ENCODE measurements around the gene LHFPL6. TPM values are rescaled to one million over a fixed set of nuclear protein-coding genes. Genes with fewer than 3 reads are reported as not detected.

Gene LHFPL6
- total RNA-seq, 2 experiments from 2014 or later, result 0.60 to 0.74 TPM

DNA sequence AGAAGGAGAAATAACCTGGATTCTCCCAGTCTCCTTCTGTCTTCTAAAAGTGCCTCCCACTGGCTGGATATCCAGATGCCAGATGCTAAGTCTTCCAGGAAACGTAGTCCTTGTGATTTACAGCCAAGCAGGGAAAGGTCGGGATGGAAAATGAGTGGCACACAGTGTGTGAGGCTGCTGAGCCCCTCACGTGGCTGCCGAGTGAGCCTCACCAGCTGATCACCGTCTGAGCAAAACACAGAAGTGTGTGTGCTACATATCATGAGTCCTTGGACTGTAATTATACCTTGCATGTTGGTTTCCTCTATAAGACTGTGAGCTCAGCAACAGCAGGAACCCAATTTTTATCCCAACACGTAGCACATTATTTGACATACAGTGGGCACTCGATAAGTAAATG lies 15.1 kb downstream of the LHFPL6 start:
- Mint-ChIP-seq H3K36me3 (ENCODE audit: low read depth) (no peaks in the 10 kb centered on the region), H3K9me3 (no peaks in the 10 kb centered on the region), H3K4me3 (no peak overlapping the region), H3K27me3 (peaks cover 5% of the 10 kb centered on the region), H3K27ac (no peak overlapping the region), H3K4me1 (ENCODE audit: low read depth) (no peaks in the 10 kb centered on the region)
- ChIA-PET CTCF (no interaction called here), POLR2A (no interaction called here)
- DNase-seq (no peak), ATAC-seq (no peak)
- TF ChIP-seq, protein P1, sequence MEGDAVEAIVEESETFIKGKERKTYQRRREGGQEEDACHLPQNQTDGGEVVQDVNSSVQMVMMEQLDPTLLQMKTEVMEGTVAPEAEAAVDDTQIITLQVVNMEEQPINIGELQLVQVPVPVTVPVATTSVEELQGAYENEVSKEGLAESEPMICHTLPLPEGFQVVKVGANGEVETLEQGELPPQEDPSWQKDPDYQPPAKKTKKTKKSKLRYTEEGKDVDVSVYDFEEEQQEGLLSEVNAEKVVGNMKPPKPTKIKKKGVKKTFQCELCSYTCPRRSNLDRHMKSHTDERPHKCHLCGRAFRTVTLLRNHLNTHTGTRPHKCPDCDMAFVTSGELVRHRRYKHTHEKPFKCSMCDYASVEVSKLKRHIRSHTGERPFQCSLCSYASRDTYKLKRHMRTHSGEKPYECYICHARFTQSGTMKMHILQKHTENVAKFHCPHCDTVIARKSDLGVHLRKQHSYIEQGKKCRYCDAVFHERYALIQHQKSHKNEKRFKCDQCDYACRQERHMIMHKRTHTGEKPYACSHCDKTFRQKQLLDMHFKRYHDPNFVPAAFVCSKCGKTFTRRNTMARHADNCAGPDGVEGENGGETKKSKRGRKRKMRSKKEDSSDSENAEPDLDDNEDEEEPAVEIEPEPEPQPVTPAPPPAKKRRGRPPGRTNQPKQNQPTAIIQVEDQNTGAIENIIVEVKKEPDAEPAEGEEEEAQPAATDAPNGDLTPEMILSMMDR (IDR thresholded peaks at IDR 0.05), result no peak
- intact Hi-C loops (cut with micrococcal nuclease), result no loop called here

- H3K9me3 Mint-ChIP-seq, result no peaks in the 10 kb centered on the region
Observed at GRCh38 chr13:39586958-39587605, 15.9 kb downstream of the LHFPL6 start.

DNA sequence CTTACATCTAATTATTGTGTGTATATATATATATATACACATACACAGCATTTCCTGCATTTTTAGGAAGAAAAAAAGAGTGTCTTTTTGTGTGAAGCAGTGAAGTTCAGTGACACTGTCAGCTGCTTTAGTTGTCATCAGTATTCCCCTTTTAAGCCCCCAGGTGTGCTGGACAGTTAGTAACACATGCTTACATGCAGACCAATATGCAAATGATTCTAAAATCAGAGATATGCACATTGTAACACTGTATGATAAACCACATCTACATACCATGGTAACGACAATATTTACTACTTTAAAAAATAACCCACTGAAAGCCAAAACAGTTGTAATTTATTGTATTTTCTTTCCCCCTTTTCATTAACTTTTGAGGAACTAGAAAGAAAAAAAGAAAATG lies 16.8 kb downstream of the LHFPL6 start:
- intact Hi-C loops (cut with micrococcal nuclease), result no loop called here
- no peaks in the 10 kb centered on the region for H3K36me3 Mint-ChIP-seq (ENCODE audit: low read depth)
- no peak for DNase-seq
- POLR2A ChIA-PET, result no interaction called here
- CTCF ChIA-PET, result interaction anchor here (0.9 to 2.0 kb wide), 2 partner anchors 26 to 30 kb away, joined by 3 to 9 read pairs; no protein-coding TSS in a partner anchor
- no peaks in the 10 kb centered on the region for H3K4me1 Mint-ChIP-seq (ENCODE audit: low read depth)
- no peak for ATAC-seq
- H3K27ac Mint-ChIP-seq, result no peak overlapping the region
- H3K9me3 Mint-ChIP-seq, result no peaks in the 10 kb centered on the region
- TF ChIP-seq, protein P1 (IDR thresholded peaks at IDR 0.05), result no peak
- peaks cover 3% of the 10 kb centered on the region for H3K27me3 Mint-ChIP-seq
- no peak overlapping the region for H3K4me3 Mint-ChIP-seq

More at GRCh38 chr13:39586958-39587605, 15.9 kb downstream of the LHFPL6 start:
- Mint-ChIP-seq H3K27me3 (peaks cover 3% of the 10 kb centered on the region), H3K4me1 (ENCODE audit: low read depth) (no peaks in the 10 kb centered on the region), H3K36me3 (ENCODE audit: low read depth) (no peaks in the 10 kb centered on the region), H3K4me3 (no peak overlapping the region), H3K27ac (no peak overlapping the region)
- ATAC-seq (no peak), DNase-seq (no peak)
- ChIA-PET CTCF (no interaction called here), POLR2A (no interaction called here)
- intact Hi-C loops (cut with micrococcal nuclease), result no loop called here
- TF ChIP-seq, protein P1 (IDR thresholded peaks at IDR 0.05), result no peak

DNA sequence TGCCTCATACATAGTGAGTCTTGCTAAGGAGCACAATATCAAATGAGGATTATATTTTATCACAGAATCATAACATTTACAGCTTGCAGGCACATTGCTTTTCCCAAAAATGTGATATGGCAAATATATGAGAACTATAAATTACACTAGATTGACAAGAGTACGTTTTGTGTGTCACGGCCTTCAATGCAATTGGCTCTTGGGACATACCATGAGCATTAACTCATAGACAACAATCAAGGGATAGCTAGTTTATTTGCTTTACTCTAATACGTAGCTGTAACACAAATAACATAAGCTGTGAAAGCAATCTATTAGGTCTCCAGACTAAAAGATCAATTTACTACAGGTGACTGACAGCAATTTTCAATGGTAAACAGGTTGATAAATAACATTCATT lies 17.8 kb downstream of the LHFPL6 start:
- Mint-ChIP-seq H3K4me3 (no peak overlapping the region), H3K27me3 (peaks cover 3% of the 10 kb centered on the region), H3K36me3 (ENCODE audit: low read depth) (no peaks in the 10 kb centered on the region), H3K4me1 (ENCODE audit: low read depth) (no peaks in the 10 kb centered on the region), H3K27ac (no peak overlapping the region), H3K9me3 (no peaks in the 10 kb centered on the region)
- TF ChIP-seq, protein P1 (IDR thresholded peaks at IDR 0.05), result no peak
- ChIA-PET POLR2A (interaction anchor here (0.5 kb wide), 1 partner anchor 1097 kb away, joined by 3 read pairs; no protein-coding TSS in a partner anchor), CTCF (interaction anchor here (0.7 to 2.0 kb wide), 3 partner anchors 10 to 31 kb away, joined by 3 to 9 read pairs (median 3); no protein-coding TSS in a partner anchor)
- no peak for ATAC-seq
- no peak for DNase-seq
- intact Hi-C loops (cut with micrococcal nuclease), result no loop called here

DNA sequence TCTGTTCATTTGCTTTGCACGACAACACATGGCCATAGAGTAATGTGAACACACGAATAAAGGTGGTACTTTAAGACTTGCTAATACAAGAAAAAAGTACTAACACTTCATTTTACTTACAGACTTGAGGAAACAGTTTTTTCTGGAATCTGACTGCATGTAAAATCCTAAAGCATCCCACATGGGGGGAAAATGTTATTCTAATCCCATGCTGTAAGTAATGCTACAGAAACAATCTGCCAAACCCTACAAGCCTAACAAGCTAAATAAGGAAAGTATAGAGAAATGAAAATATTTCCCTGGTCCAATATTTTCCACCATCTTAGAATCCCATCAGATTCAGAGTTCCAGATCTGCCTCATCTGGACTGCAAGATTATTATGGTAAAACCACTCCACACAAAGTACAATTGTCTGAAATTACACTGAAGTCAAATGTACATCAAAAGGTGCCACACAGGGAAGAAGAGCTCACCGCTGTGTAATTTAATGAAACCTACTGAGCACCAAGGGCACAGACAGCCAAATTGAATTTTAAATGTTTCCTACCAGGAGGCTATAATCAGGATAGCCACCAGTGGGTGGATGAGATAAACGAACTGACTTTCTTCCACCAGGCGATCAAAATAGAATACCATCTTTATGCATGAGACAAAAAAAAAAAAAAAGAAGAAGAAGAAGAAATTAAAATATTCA lies 22.0 kb downstream of the LHFPL6 start:
- no peaks in the 10 kb centered on the region for H3K36me3 Mint-ChIP-seq (ENCODE audit: low read depth)
- TF ChIP-seq, protein P1 (IDR thresholded peaks at IDR 0.05), result no peak
- no peak overlapping the region for H3K4me3 Mint-ChIP-seq
- intact Hi-C loops (cut with micrococcal nuclease), result no loop called here
- ChIA-PET CTCF (interaction anchor here (1.0 kb wide), 1 partner anchor 31 kb away, joined by 4 read pairs; no protein-coding TSS in a partner anchor), POLR2A (no interaction called here)
- H3K4me1 Mint-ChIP-seq (ENCODE audit: low read depth), result no peaks in the 10 kb centered on the region
- ATAC-seq (no peak), DNase-seq (no peak)
- H3K27ac Mint-ChIP-seq, result no peak overlapping the region
- no peaks in the 10 kb centered on the region for H3K9me3 Mint-ChIP-seq
- no peaks in the 10 kb centered on the region for H3K27me3 Mint-ChIP-seq

Measured in activated CD8-positive, alpha-beta T cell treated with anti-CD3 and anti-CD28 coated beads for 36 hours (primary cell).